Ovary (tissue), 3 donors: ENCODE results near the gene CPLX3.

ENCODE experiments used
- CTCF ChIP-seq, 3 donors: fragments of 450-650 bp in 2 of 3; fragments of 200-600 bp in 1 of 3; IDR thresholded peaks; one replicate each; pipeline versions ENCODE4 v1.5.1 to v1.8.0; 2016 to 2022; ENCODE audit warnings: antibody characterized with exemption in 3 of 3, mild to moderate bottlenecking in 1 of 3
- EP300 ChIP-seq: sonication (generic); formaldehyde crosslinking; IDR thresholded peaks from one replicate; pipeline ENCODE4 v1.6.1; 2017; ENCODE audit warnings: antibody characterized with exemption
- donor health status: DM: no; HTN: no; CAD: no.

GRCh38 chr15:74812533-74812932 lies 13.9 kb upstream of the CPLX3 start, which contains the start of gene LMAN1L:
- TF ChIP-seq CTCF (IDR thresholded peaks at IDR 0.05) (no peak), EP300 (no peak)
